GM12878 (cell line): ENCODE data around the gene CETN2. TPM values are rescaled to one million over a fixed set of nuclear protein-coding genes. Genes with fewer than 3 reads are reported as not detected.

Experiments
- ATAC-seq: fragments of 200-7000 bp; cut with Tn5 transposase; 3 replicates; pipeline ENCODE4 v1.9.1; 2020; ENCODE audit warnings: mild to moderate bottlenecking, moderate library complexity
- BruUV-seq: library from RNA; stranded (reverse); fragments of 400-500 nt; replicated peaks from 2 replicates; lab custom pipeline; 2021; lab: Mats Ljungman, UMichigan
- CTCF ChIA-PET: fragments of 300-600 bp; sonication (Branson Sonifier 250); formaldehyde crosslinking; extraction: SDS; loops from one replicate; lab custom pipeline; 2021; ENCODE audit warnings: inconsistent platforms; lab: Yijun Ruan, JAX
- POLR2A ChIA-PET: fragments of 350-600 bp; formaldehyde crosslinking; extraction: SDS; loops from one replicate; lab custom pipeline; 2021; ENCODE audit warnings: inconsistent platforms; lab: Charles Lee
- RAD21 ChIA-PET: fragments of 300-600 bp; sonication (Branson Sonifier 250); formaldehyde crosslinking; loops from one replicate; lab custom pipeline; 2023; ENCODE audit warnings: antibody characterized with exemption; ENCODE audit not compliant: unreplicated experiment; lab: Charles Lee
- SMC1A ChIA-PET: fragments of 300-600 bp; sonication (Branson Sonifier 250); formaldehyde crosslinking; loops from one replicate; lab custom pipeline; 2023; ENCODE audit not compliant: unreplicated experiment, uncharacterized antibody; lab: Charles Lee
- DNase-seq: peaks from one replicate; pipeline ENCODE4 v3.0.0-alpha.2; 2011; ENCODE audit warnings: low read depth, low spot score
- FAIRE-seq: peaks from 3 replicates; lab custom pipeline; 2011; peaks lifted over from hg19 to GRCh38; lab: Jason Lieb, UNC
- H2AFZ ChIP-seq: 2 replicates; pipeline ENCODE4 v1.6.0; 2011; ENCODE audit warnings: low read depth, low read length, control low read depth; ENCODE audit not compliant: control insufficient read depth
- H3K27ac ChIP-seq: 2 replicates; pipeline ENCODE4 v1.5.1; 2011; ENCODE audit warnings: control low read depth; ENCODE audit not compliant: control insufficient read depth, insufficient read depth
- H3K27me3 ChIP-seq, 2 experiments: replicated peaks in 1 of 2; 2 replicates each; pipeline versions ENCODE4 v1.6.0 to v1.6.1; 2011; ENCODE audit warnings: low read length in 1 of 2; ENCODE audit not compliant: control insufficient read depth in 2 of 2, insufficient read depth in 2 of 2
- H3K36me3 ChIP-seq, 2 experiments: 2 replicates each; pipeline ENCODE4 v1.5.1; 2011; ENCODE audit warnings: low read length in 1 of 2; ENCODE audit not compliant: control insufficient read depth in 2 of 2, insufficient read depth in 2 of 2
- H3K4me1 ChIP-seq: 2 replicates; pipeline ENCODE4 v1.6.1; 2011; ENCODE audit warnings: mild to moderate bottlenecking, low read length, moderate library complexity, mixed read lengths; ENCODE audit not compliant: control insufficient read depth, insufficient read depth
- H3K4me2 ChIP-seq: 2 replicates; pipeline ENCODE4 v1.6.0; 2011; ENCODE audit warnings: control low read depth; ENCODE audit not compliant: control insufficient read depth, insufficient read depth
- H3K4me3 ChIP-seq: fragments of 200-600 bp; sonication (generic); 2 replicates; pipeline ENCODE4 v1.5.1; 2016
- H3K79me2 ChIP-seq: 2 replicates; pipeline ENCODE4 v1.6.0; 2011; ENCODE audit warnings: low read length; ENCODE audit not compliant: control insufficient read depth, insufficient read depth
- H3K9ac ChIP-seq: 2 replicates; pipeline ENCODE4 v1.8.0; 2011; ENCODE audit warnings: low read length, control low read depth, mixed read lengths; ENCODE audit not compliant: control insufficient read depth, insufficient read depth
- H3K9me3 ChIP-seq: replicated peaks from 3 replicates; pipeline ENCODE4 v1.5.1; 2011; ENCODE audit warnings: mild to moderate bottlenecking, low read length; ENCODE audit not compliant: control insufficient read depth, insufficient read depth
- H4K20me1 ChIP-seq: 2 replicates; pipeline ENCODE4 v1.6.0; 2011; ENCODE audit not compliant: control insufficient read depth, insufficient read depth
- BHLHE40 ChIP-seq, 2 experiments: fragments of 450-650 bp in 1 of 2; IDR thresholded peaks; 2 replicates each; pipeline ENCODE4 v1.6.1; 2011 to 2017; ENCODE audit warnings: low read depth in 2 of 2, borderline replicate concordance in 1 of 2, improper control_type of control experiment in 1 of 2, low read length in 1 of 2, mild to moderate bottlenecking in 1 of 2
- HDAC6 ChIP-seq: fragments of 200-600 bp; sonication (generic); IDR thresholded peaks from one replicate; pipeline ENCODE4 v1.8.0; 2017; ENCODE audit warnings: antibody characterized with exemption; ENCODE audit not compliant: unreplicated experiment
- NRF1 ChIP-seq: conservative IDR thresholded peaks from 2 replicates; pipeline ENCODE4 v1.6.1; 2011; ENCODE audit warnings: mild to moderate bottlenecking, low read depth, low read length, improper control_type of control experiment
- SREBF1 ChIP-seq: IDR thresholded peaks from 2 replicates; pipeline ENCODE4 v1.6.1; 2012; ENCODE audit warnings: mild to moderate bottlenecking, low read length
- ZNF24 ChIP-seq: fragments of 450-650 bp; IDR thresholded peaks from 2 replicates; pipeline ENCODE4 v1.6.1; 2017; ENCODE audit warnings: antibody characterized with exemption, mild to moderate bottlenecking
- ZSCAN29 ChIP-seq: fragments of 450-650 bp; IDR thresholded peaks from 2 replicates; pipeline ENCODE4 v1.6.1; 2017; ENCODE audit warnings: mild to moderate bottlenecking, moderate library complexity
- WGBS: methylation state at CpG from one replicate; pipeline ENCODE4 v1.1.6; 2016; ENCODE audit warnings: low lambda C conversion rate; ENCODE audit not compliant: insufficient replicate concordance, insufficient coverage; ENCODE audit errors: missing lambda C conversion rate; 5-methylcytosine and 5-hydroxymethylcytosine counted together
- in situ Hi-C: fragments of 300-500 bp; cut with MboI; formaldehyde crosslinking; loops from 9 replicates; pipeline ENCODE4 v1.14.3; 2018; ENCODE audit warnings: mixed read lengths
- intact Hi-C: fragments of 100-400 bp; cut with micrococcal nuclease; formaldehyde crosslinking; loops from one replicate; pipeline ENCODE4 v1.14.2; 2022; ENCODE audit not compliant: unreplicated experiment
- polyA plus RNA-seq, 11 experiments: library from polyadenylated mRNA; depleted of rRNA in 4 of 11; unstranded in 6 of 11; stranded (reverse) in 5 of 11; fragments of >200 nt; fragmentation: Nextera tagmentation in 4 of 11; fragmentation: Illumina TruSeq in 1 of 11; extraction: Ambion mirVana in 4 of 11; extraction: Trizol in 1 of 11; gene quantifications; 1 replicate in 1 of 11; 2 replicates in 10 of 11; pipeline versions ENCODE4 v1.2.1 to v1.2.3, GENCODE V29; 2011 to 2016; ENCODE audit warnings: inconsistent platforms in 2 of 11, missing spikeins in 2 of 11, low read depth in 1 of 11
- total RNA-seq, 4 experiments: library from RNA; depleted of rRNA in 3 of 4; stranded (reverse); fragments of >200 nt in 3 of 4; fragmentation: Illumina TruSeq in 1 of 4; extraction: Trizol in 1 of 4; gene quantifications; 2 replicates each; pipeline versions ENCODE4 v1.2.1 to v1.2.3, GENCODE V29; 2013 to 2021
- TF ChIP-seq, protein P1 (sequence below): fragments of 450-650 bp; IDR thresholded peaks from 2 replicates; pipeline ENCODE4 v1.6.1; 2018; ENCODE audit warnings: mild to moderate bottlenecking, low read depth, moderate library complexity; ENCODE audit not compliant: partially characterized antibody

The CETN2 gene
- total and polyA plus RNA-seq, 10 of the 15 experiments (the other 5 are each of a cell fraction or from before 2014, with no cell fraction given) = 12.0 to 30.3 (median 20.0) TPM

DNA sequence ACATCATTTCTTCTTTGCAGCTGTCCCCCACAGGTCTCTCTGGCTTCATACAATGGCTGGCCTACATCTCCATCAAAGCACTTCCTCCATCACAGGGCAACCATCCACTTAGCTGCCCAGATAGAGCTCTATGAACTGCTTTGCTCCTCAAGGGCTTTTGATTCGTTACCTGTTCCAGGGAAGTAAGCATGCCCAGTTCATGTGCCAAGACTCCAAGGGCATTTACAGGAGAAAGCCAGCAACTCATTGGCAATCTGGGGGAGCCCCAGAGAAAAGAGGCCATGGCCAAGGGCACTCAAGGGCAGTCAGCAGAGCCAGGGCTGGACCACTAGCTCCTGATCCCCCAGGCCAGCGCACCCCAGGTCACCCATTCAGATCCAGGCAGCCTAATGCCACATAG is 42.8 kb upstream of the CETN2 start:
- CTCF ChIA-PET = no interaction called here
- H3K4me2 ChIP-seq = no peak overlapping the region
- POLR2A ChIA-PET = no interaction called here

More for the DNA sequence above, 42.8 kb upstream of the CETN2 start:
- no peak for TF ChIP-seq NRF1
- no peak for TF ChIP-seq ZNF24
- TF ChIP-seq ZSCAN29 = no peak
- TF ChIP-seq, protein P1, sequence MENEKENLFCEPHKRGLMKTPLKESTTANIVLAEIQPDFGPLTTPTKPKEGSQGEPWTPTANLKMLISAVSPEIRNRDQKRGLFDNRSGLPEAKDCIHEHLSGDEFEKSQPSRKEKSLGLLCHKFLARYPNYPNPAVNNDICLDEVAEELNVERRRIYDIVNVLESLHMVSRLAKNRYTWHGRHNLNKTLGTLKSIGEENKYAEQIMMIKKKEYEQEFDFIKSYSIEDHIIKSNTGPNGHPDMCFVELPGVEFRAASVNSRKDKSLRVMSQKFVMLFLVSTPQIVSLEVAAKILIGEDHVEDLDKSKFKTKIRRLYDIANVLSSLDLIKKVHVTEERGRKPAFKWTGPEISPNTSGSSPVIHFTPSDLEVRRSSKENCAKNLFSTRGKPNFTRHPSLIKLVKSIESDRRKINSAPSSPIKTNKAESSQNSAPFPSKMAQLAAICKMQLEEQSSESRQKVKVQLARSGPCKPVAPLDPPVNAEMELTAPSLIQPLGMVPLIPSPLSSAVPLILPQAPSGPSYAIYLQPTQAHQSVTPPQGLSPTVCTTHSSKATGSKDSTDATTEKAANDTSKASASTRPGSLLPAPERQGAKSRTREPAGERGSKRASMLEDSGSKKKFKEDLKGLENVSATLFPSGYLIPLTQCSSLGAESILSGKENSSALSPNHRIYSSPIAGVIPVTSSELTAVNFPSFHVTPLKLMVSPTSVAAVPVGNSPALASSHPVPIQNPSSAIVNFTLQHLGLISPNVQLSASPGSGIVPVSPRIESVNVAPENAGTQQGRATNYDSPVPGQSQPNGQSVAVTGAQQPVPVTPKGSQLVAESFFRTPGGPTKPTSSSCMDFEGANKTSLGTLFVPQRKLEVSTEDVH = no peak
- no peak for TF ChIP-seq HDAC6
- TF ChIP-seq BHLHE40 (IDR thresholded peaks at IDR 0.05; ENCODE audit: borderline replicate concordance in 1 of 2, low read depth in 2 of 2, low read length in 1 of 2) = no peak
- no peak for TF ChIP-seq SREBF1
- no peak overlapping the region for H2AFZ ChIP-seq
- DNase-seq (no peak), ATAC-seq (no peak), FAIRE-seq (no peak)
- no peak overlapping the region for H3K4me3 ChIP-seq
- BruUV-seq = no TSS peak
- no peaks in the 10 kb centered on the region for H3K27me3 ChIP-seq
- intact Hi-C loops = no loop called here
- WGBS = 44% methylated on average over 2 of the region's 2 CpGs
- H3K4me1 ChIP-seq = no peaks in the 10 kb centered on the region
- in situ Hi-C loops = no loop called here
- no peak overlapping the region for H3K9ac ChIP-seq
- no peaks in the 10 kb centered on the region for H4K20me1 ChIP-seq
- H3K36me3 ChIP-seq = no peaks in the 10 kb centered on the region; a peak in 1 of 4 replicates
- SMC1A ChIA-PET = no interaction called here
- H3K79me2 ChIP-seq = no peaks in the 10 kb centered on the region
- no peak overlapping the region for H3K27ac ChIP-seq
- no peaks in the 10 kb centered on the region; the same call in 2 of the 3 replicates for H3K9me3 ChIP-seq
- RAD21 ChIA-PET = no interaction called here
